NT2/D1 (cell line): ENCODE measurements around the gene SRL.

Experiments
- SUZ12 ChIP-seq: IDR thresholded peaks from 2 replicates; pipeline ENCODE4 v1.6.1; 2011; ENCODE audit not compliant: insufficient read length, insufficient read depth; ENCODE audit errors: extremely low read depth
- YY1 ChIP-seq: IDR thresholded peaks from 2 replicates; pipeline ENCODE4 v1.6.1; 2011; ENCODE audit not compliant: insufficient read length, insufficient read depth

DNA sequence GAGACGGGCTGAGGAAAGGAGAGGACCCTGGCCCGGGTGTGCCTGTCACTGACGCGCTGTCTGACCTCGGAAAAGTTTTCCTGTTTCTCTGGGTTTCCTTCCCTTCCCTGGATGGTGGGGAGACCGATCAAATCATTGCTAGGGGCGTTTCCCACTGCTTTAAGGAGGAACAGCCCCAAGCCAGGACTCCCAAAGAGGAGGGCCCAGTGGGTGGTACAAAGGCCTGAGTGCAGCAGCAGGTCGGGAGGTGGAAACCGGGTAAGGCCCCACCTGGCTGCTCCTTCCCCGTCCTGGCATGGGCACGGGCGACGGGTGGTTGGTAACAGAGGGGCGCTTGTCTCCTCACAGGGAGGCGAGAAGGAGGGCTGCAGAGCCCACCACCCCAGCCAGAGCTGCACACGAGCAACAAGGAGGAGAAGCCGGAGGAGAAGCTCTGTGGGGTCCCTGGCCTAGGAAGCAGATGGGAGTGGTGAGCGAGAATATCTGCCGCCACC, 2.2 kb downstream of the SRL start:
- TF ChIP-seq YY1, result no peak
- no peak for TF ChIP-seq SUZ12
